A673 (cell line): ENCODE measurements around the gene ABCB4. TPM values are rescaled to one million over a fixed set of nuclear protein-coding genes. Genes with fewer than 3 reads are reported as not detected.

ENCODE experiments used
- BruUV-seq: library from RNA; stranded (reverse); fragments of 400-500 nt; replicated peaks from 2 replicates; lab custom pipeline; 2021; lab: Mats Ljungman, UMichigan
- CTCF ChIA-PET: fragments of 300-600 bp; sonication (Branson Sonifier 250); formaldehyde crosslinking; loops from one replicate; lab custom pipeline; 2022; ENCODE audit warnings: antibody characterized with exemption; lab: Charles Lee
- POLR2A ChIA-PET: fragments of 300-600 bp; sonication (Branson Sonifier 250); formaldehyde crosslinking; loops from one replicate; lab custom pipeline; 2022; ENCODE audit warnings: antibody characterized with exemption; ENCODE audit not compliant: low non-redundant PET; lab: Charles Lee
- DNase-seq: peaks from one replicate; pipeline ENCODE4 v3.0.0-alpha.2; 2015; ENCODE audit warnings: low spot score
- H3K27ac ChIP-seq: fragments of 200-600 bp; sonication (generic); 2 replicates; pipeline ENCODE4 v1.5.1; 2016; ENCODE audit warnings: mixed run types, low read depth, mild to moderate bottlenecking, mixed read lengths, antibody characterized with exemption, low read length; ENCODE audit not compliant: poor library complexity, severe bottlenecking
- H3K27me3 ChIP-seq: fragments of 200-600 bp; sonication (generic); replicated peaks from 2 replicates; pipeline ENCODE4 v1.6.1; 2017; ENCODE audit warnings: mixed run types, low read depth, mild to moderate bottlenecking, mixed read lengths, antibody characterized with exemption, low read length; ENCODE audit not compliant: insufficient read depth, poor library complexity
- H3K36me3 ChIP-seq: fragments of 200-600 bp; sonication (generic); 2 replicates; pipeline ENCODE4 v1.6.1; 2016; ENCODE audit warnings: mixed run types, mild to moderate bottlenecking, mixed read lengths, antibody characterized with exemption, low read length; ENCODE audit not compliant: insufficient read depth, poor library complexity, severe bottlenecking
- H3K4me1 ChIP-seq: fragments of 200-600 bp; sonication (generic); 2 replicates; pipeline ENCODE4 v1.6.1; 2017; ENCODE audit warnings: mixed run types, mild to moderate bottlenecking, mixed read lengths, antibody characterized with exemption, low read length; ENCODE audit not compliant: insufficient read depth, poor library complexity, severe bottlenecking
- H3K4me3 ChIP-seq: fragments of 200-600 bp; sonication (generic); 2 replicates; pipeline ENCODE4 v1.5.1; 2016; ENCODE audit warnings: low read depth, mixed run types, mild to moderate bottlenecking, mixed read lengths, low read length; ENCODE audit not compliant: poor library complexity, severe bottlenecking
- H3K9me3 ChIP-seq: fragments of 200-600 bp; sonication (generic); 2 replicates; pipeline ENCODE4 v1.6.1; 2016; ENCODE audit warnings: mixed run types, low read depth, mild to moderate bottlenecking, mixed read lengths, antibody characterized with exemption, low read length; ENCODE audit not compliant: poor library complexity, severe bottlenecking
- EZH2 ChIP-seq: fragments of 200-600 bp; sonication (generic); IDR thresholded peaks from 2 replicates; pipeline ENCODE4 v1.6.1; 2017; ENCODE audit warnings: borderline replicate concordance, low read depth, mild to moderate bottlenecking, mixed read lengths, antibody characterized with exemption, low read length; ENCODE audit not compliant: poor library complexity, severe bottlenecking
- intact Hi-C: fragments of 100-400 bp; cut with micrococcal nuclease; formaldehyde crosslinking; loops from one replicate; pipeline ENCODE4 v1.10.0; 2022; ENCODE audit not compliant: unreplicated experiment
- total RNA-seq: library from RNA; stranded (reverse); gene quantifications from 2 replicates; pipeline ENCODE4 v1.2.3, GENCODE V29; 2021
- TF ChIP-seq, protein P1 (sequence below): fragments of 300-800, 200-600 bp; sonication (generic); conservative IDR thresholded peaks from 2 replicates; pipeline ENCODE4 v1.5.1; 2017; ENCODE audit warnings: low read depth, mild to moderate bottlenecking, antibody characterized with exemption, low read length, moderate library complexity, mixed read lengths

Gene ABCB4
- total RNA-seq, 1 experiment from 2014 or later, result 0.15 TPM

- H3K9me3 ChIP-seq, result no peaks in the 10 kb centered on the region
- CTCF ChIA-PET, result no interaction called here
- H3K27ac ChIP-seq, result no peak overlapping the region
- DNase-seq, result no peak
- H3K27me3 ChIP-seq, result no peaks in the 10 kb centered on the region
- H3K4me1 ChIP-seq, result no peaks in the 10 kb centered on the region
- TF ChIP-seq, protein P1, sequence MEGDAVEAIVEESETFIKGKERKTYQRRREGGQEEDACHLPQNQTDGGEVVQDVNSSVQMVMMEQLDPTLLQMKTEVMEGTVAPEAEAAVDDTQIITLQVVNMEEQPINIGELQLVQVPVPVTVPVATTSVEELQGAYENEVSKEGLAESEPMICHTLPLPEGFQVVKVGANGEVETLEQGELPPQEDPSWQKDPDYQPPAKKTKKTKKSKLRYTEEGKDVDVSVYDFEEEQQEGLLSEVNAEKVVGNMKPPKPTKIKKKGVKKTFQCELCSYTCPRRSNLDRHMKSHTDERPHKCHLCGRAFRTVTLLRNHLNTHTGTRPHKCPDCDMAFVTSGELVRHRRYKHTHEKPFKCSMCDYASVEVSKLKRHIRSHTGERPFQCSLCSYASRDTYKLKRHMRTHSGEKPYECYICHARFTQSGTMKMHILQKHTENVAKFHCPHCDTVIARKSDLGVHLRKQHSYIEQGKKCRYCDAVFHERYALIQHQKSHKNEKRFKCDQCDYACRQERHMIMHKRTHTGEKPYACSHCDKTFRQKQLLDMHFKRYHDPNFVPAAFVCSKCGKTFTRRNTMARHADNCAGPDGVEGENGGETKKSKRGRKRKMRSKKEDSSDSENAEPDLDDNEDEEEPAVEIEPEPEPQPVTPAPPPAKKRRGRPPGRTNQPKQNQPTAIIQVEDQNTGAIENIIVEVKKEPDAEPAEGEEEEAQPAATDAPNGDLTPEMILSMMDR, result no peak
- H3K4me3 ChIP-seq, result no peak overlapping the region
- POLR2A ChIA-PET, result interaction anchor here (0.6 kb wide), 1 partner anchor 356 kb away, joined by 4 read pairs; no protein-coding TSS in a partner anchor
- no TSS peak for BruUV-seq
- no peaks in the 10 kb centered on the region for H3K36me3 ChIP-seq
- intact Hi-C loops, result no loop called here
These were observed 84.3 kb downstream of the ABCB4 start for GRCh38 chr7:87391020-87391701.

- Histone ChIP-seq H3K27me3 (no peaks in the 10 kb centered on the region), H3K9me3 (no peaks in the 10 kb centered on the region), H3K36me3 (no peaks in the 10 kb centered on the region), H3K27ac (no peak overlapping the region), H3K4me3 (no peak overlapping the region), H3K4me1 (no peaks in the 10 kb centered on the region)
- BruUV-seq, result no TSS peak
- TF ChIP-seq EZH2, result no peak
- TF ChIP-seq, protein P1, result no peak
- intact Hi-C loops, result no loop called here
- POLR2A ChIA-PET, result no interaction called here
- CTCF ChIA-PET, result no interaction called here
- no peak for DNase-seq
These were observed 94.6 kb downstream of the ABCB4 start for GRCh38 chr7:87380905-87381304.

DNA sequence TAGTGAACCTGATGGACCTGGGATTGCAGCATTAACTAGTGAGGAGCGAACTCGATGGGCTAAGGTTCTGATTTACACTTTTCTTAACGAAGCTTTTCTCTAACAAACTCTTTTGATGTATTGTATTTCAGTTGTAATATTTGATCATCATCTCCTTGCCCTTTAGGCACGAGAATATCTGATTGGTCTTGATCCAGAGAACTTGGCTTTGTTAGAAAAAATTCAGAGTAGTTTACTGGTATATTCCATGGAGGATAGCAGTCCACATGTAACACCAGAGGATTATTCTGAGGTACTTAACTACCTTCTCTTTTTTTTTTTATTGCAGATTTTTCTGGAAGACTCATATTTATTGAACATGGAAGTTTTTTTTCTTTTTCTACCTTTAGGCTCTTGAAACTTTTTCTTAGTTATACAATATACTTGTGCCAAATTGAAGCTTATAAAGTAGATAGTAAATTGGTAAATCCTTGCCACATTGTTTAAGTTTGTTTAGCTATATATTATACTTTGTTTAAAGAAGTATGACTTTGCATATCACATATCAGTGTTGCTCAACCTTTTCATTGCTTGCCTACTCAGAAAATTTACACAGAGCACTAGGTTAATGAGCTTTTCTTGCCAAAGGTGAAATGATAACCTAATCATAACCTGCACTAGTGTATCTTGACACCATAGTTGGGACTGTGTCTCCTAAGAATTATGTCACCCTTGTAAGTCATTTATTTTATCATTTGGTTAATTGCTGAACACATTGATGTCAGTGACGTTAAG lies 99.6 kb downstream of the ABCB4 start:
- DNase-seq, result no peak
- CTCF ChIA-PET, result no interaction called here
- no peak overlapping the region for H3K27ac ChIP-seq
- POLR2A ChIA-PET, result no interaction called here
- no peaks in the 10 kb centered on the region for H3K36me3 ChIP-seq
- H3K4me1 ChIP-seq, result no peaks in the 10 kb centered on the region
- intact Hi-C loops, result no loop called here
- no peaks in the 10 kb centered on the region for H3K9me3 ChIP-seq
- no peak for TF ChIP-seq EZH2
- no peak overlapping the region for H3K4me3 ChIP-seq
- no peaks in the 10 kb centered on the region for H3K27me3 ChIP-seq
- BruUV-seq, result no TSS peak
